ENCODE measurements around the gene NPY4R2.
"Not testable (repeated sequence)": the region's sequence is repeated elsewhere in the genome, so short reads cannot be mapped to it uniquely, and the experiment has no call there.

NPY4R2 gene

DNA sequence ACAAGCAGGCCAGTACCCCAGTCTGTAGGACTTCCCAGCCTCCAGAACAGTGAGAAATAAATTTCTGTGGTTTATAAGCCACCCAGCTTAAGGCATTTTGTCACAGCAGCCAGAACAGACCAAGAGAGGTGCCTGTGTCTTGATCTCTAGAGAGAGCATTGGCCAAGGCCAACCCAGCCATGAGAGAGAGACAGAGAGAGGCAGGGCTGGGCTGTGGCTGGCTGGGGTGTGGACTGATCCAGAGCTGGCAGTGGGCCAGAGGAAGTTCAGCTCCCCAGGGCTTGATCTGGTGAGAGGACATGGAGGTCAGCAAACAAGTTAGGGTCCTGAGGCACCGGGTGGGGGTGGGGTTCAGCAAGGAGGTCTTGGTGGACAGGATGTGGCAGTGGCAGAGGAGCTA lies 14.4 kb downstream of the NPY4R2 start:
- not testable (repeated sequence) for DNase-seq (ENCODE audit: low spot score)

DNA sequence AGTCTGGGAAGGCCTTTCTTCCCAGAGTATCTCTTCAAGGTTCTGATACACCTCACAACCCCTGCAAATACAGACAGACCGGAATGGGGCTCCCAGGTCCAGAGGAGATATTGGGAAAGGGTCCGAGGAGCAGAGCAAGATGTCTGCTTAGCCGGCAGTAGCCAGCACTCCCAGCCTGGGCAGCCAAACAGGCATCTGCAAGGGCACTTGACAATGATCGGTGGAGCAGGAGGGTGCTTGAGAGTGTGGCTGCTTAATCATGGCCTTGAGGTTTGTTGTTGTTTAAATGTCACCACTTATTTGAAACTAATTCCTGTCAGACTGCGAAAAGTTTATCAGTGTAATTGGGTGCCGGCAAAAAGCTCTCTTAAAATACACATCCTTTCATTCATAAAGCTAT lies 15.0 kb downstream of the NPY4R2 start:
- DNase-seq (ENCODE audit: low spot score), result not testable (repeated sequence)

DNA sequence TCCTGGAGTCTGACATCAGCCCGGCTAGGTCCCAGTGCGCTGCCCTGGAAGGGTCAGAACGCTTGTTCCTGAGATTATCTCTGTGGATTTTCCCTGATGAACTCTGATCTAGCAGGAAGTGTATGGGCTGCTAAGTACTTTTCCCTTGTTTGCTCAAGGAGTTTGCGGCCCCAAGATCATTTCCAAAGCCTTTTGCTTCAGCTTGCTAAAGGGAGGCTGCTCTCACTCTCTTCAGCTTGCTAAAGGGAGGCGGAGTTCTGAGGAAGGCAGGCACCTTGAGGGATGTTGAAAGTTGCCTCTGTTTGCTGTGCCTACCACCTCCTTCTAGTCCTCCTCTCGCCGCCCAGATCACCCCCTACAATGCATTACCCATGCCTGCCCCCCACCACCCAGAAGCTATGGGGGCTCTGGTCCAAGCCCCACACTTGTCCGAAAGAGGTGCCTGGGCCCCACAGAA lies 18.3 kb downstream of the NPY4R2 start:
- DNase-seq (ENCODE audit: low spot score), result not testable (repeated sequence)

DNA sequence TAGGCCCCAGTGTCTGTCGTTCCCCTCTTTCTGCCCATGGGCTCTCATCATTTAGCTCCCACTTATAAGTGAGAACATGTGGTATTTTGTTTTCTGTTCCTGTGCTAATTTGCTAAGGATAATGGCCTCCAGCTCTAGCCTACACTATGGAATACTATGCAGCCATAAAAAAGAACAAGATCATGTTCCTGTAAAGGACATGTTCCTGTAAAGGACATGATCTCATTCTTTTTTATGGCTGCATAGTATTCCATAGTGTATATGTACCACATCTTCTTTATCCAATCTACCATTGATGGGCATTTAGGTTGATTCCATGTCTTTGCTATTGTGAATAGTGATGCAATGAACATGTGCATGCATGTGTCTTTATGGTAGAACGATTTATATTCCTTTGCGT lies 19.2 kb downstream of the NPY4R2 start:
- not testable (repeated sequence) for DNase-seq (ENCODE audit: low spot score)

DNA sequence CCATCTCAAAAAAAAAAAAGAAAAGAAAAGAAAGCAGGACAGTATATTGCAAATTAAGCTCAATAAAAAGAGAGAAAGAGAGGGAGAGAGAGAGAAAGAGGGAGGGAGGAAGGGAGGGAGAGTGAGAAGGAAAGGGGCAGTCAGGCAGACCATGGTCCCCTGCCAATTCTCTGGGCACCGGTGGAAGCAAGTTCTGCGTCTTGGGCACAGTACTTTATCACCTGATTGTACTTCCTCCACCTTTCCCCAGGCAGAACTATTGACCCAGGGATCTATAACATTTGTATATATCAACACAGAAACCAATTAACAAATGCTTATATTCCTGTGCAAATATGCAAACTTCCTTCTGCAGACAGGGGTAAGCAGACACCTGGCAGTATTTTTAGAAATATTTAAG lies 22.4 kb downstream of the NPY4R2 start:
- not testable (repeated sequence) for DNase-seq (ENCODE audit: low spot score)

DNA sequence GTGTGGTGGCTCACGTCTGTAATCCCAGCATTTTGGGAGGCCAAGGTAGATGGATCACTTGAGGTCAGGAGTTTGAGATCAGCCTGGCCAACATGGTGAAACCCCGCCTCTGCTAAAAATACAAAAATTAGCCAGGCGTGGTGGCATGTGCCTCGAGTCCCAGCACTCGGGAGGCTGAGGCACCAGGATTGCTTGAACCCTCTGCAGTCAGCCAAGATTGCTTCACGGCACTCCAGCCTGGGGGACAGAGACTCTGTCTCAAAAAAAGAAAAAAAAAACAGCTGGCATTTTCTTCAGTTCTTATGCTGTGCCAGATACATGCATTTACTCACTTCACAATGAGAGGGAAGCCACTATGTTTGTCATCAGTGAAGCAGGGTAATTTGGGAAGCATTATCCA lies 22.9 kb downstream of the NPY4R2 start:
- not testable (repeated sequence) for DNase-seq (ENCODE audit: low spot score)

DNA sequence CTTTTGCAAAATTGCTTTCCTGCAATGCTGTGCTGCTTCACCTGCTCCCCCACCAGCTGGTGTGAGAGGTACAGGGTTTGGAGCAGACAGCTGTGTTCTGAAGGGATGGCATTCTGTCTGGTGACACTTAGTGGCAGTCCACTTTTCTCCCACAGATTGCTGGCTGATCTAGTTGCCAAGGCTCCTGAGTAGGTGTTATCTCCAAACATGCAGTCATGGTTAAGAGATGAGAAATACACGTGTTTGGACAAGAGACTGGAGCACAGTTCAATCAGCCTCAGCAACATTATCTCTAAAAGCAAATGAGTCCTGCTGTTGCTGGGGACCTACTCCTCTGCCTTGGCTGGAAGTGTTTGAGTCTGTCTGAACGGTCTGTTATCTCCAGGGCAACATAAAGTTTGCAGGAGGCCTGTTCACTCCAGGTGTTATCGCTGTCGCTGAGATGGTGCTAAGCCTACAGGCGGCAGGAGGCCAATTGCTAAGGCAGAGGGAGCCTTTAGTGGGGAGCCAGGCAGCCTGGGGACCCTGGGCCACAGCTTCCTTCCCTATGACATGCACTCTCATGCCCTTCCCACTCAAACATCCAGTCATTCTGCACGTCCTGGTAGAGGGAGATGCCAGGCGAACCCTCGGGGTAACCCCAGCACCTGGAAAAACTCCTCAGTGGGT lies 24.0 kb downstream of the NPY4R2 start:
- DNase-seq (ENCODE audit: low spot score), result not testable (repeated sequence)

DNA sequence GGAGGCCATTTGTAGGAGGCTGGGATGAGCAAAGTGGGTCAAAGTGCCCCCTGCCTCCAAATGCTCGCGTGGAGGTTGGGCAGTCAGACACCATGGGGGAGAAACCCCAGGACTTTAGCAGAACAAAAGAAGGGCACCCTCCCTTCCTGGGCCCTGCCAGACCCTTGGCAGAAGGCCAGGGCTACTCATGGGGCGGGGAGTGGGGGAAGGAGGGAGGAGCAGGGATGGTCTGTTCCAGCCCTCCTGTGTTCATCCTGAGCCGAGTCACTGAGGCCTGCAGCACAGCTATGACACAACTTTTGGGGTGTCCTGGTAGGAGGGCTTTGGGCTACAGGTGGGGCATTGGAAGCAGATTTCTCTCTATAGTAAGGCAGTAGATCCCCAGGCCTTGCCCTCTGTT lies 24.9 kb downstream of the NPY4R2 start:
- not testable (repeated sequence) for DNase-seq (ENCODE audit: low spot score)

DNA sequence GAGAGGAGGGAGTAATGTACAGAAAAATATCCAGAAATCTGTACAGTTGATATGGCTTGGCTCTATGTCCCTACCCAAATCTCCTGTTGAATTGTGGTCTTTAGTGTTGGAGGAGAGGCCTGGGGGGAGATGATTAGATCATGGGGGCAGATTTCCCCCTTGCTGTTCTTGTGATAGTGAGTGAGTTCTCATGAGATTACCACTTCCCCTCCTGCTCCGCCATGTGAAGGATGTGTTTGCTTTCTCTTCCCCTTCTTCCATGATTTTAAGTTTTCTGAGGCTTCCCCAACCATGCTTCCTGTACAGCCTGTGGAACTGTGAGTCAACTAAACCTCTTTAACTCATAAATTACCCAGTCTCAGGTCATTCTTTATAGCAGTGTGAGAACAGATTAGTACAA lies 29.0 kb downstream of the NPY4R2 start:
- DNase-seq (ENCODE audit: low spot score), result not testable (repeated sequence)

DNA sequence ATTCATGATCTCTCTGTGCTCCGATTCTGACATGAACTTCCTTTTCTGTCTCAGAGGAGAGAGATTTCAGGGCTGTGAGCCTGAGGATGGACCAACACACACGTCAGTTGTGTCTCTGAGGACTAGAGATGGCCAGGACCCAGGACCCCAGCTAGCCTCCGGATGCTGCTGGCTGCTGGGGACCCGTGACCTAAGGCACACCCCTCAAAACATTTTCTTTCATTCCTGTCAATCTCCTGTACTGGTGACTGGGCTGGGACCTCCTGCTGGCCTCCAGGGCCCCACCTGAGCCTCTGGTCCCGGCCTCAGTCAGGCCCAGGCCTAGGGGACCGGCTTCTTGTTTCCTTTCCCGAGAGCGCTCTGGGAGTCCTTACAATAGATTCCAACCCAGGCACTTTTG lies 38.7 kb downstream of the NPY4R2 start:
- DNase-seq (ENCODE audit: low spot score), result not testable (repeated sequence)

DNA sequence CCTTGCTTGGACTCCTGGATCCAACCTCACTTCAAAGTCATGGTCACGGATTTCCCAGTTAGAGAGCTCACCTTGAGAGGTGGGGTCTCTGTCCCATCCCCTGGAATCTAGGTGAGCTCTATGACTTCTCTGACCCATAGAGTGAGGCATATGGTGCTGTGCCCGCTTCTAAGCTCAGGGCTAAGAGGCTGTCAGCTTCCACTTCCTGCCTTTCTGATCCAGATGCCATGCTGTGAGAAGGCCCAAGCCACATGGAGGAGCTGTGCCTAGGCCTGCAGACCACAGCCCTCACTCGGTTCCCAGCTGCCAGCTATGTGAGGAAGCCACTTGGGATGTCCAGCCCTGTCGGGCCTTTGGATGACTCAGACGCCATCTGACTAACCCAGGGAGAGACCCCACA lies 41.2 kb downstream of the NPY4R2 start:
- DNase-seq (ENCODE audit: low spot score), result not testable (repeated sequence)

DNA sequence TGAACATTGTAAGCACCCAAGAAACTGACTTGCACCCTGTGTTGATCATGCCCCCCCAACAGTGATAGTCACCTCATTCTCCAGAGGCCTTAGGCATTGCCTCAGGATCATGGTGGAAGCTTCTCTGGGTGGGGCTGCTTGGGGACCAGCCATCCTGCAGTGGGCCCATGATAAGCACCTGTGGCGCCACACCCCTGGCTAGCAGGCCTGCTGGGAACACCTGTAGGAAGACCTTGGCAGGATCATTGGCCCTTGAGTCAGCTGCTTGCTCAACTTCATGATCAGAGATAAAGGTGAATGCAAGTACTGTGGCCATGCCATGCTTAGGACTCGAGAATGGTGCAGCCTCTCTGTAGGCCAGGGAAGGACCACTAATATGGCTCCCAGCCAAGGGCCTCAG lies 42.2 kb downstream of the NPY4R2 start:
- not testable (repeated sequence) for DNase-seq (ENCODE audit: low spot score)

DNA sequence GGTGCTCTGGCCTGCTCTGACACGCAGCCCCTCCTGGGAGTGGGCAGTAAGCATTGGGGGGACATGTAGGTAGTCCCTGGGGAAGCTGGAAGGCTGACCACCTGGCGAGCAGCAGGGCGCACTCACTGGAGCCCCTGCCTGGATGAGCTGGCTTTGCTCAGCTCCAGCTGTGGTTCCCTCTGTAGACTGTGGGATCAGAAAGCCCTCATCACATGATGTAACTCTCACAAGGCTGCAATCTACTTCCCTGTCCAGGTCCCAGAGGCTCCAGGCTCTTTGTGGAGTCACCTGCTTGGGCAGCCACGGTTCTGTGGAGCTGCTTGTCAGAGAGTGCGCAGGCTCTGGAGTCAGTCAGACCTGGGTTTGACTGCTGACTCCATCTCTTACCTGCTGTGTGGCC lies 44.3 kb downstream of the NPY4R2 start:
- not testable (repeated sequence) for DNase-seq (ENCODE audit: low spot score)

DNA sequence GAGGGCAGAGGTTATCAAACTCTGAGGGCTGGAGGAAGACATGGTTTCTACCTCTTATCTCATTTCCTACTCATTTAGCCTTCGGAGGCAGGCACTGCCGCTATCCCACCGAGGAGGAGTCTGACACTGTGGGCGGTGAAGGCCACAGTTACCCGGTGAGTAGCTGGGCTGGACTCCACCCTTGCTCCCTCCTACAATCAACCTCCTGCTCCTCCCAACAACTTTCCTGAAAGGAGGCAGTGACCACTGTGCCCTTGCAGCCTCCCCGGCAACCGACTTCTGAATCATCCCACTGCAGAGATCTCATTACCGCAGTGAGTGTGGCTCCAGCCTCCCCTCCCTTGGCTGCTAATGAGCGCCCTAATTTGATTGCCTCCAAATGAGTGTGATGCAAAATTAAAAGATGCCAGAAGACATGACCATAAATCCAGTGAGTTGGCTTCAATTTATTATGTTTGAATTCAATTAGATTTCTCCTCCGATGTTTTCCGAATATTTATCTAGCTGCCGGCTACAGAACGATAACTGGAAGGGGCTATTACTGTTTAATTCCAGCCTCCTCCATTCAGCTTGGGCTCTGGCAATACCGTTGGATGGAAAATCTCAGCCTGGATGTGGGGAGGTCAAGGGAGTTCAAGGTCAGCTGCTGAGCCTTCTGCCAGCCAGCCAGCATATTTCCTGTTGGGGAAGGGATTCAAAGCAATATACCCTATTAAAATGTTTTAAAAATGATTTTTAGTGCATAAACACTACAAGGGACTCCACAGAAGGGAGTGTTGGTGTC lies 46.0 kb downstream of the NPY4R2 start:
- not testable (repeated sequence) for DNase-seq (ENCODE audit: low spot score)

DNA sequence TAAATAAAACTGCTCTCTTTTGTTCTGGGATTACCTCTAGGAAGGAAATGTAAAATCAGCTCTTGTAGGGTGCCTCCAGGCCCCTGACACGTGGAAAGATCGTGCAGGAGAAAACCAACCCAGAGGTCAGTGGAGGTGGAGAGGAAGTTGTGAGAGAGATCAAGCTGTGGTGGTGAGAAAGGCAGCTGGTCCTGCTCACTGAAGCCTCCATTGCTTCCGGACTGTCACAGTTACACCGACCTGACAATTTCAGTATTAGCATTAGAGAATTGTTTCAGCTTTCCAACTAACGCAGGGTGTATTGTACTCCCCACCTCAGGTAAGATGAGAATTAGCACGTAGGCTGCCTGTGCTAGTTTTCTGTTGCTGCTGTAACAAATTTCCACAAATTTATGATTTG lies 50.5 kb downstream of the NPY4R2 start:
- DNase-seq (ENCODE audit: low spot score), result not testable (repeated sequence)

DNA sequence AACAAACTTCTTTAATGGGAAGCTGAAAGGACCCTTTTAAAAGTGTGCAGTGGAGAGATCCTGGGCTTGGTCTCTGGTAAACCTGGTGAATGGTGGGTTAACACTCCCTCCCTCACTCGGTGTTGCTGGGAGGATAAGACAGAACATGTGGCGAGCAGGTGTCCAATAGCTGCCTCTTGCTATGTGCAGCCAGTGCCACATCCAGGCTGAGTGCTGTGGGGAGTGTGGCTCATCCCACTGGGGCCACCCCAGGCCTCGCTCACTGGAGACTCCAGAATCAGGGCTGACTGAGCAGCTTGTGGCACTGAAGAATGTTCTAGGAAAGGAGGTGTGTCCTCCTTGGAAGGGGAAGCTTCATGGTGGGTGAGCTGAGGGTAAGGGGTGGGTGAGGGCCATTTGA lies 51.6 kb downstream of the NPY4R2 start:
- DNase-seq (ENCODE audit: low spot score), result not testable (repeated sequence)

DNA sequence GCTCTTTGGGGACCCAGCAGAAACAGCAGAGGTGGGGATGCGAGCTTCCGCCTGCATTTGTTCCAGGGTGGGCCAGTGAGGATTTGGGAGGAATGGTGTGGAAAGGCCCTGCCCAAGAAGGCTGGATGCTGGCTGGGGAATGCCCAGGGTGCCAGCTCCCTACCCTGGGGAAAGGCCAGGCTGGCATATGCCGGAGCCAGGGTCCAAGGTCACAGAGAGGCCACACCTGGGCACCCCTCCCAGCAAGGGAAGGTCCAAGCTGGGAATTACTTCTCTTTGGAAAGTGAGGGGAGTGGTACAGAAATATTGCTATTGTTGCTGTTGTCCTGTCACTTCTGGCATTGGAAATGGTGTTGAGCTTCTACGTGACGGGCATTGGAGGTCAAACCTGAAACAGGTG lies 53.1 kb downstream of the NPY4R2 start:
- DNase-seq (ENCODE audit: low spot score), result not testable (repeated sequence)

DNA sequence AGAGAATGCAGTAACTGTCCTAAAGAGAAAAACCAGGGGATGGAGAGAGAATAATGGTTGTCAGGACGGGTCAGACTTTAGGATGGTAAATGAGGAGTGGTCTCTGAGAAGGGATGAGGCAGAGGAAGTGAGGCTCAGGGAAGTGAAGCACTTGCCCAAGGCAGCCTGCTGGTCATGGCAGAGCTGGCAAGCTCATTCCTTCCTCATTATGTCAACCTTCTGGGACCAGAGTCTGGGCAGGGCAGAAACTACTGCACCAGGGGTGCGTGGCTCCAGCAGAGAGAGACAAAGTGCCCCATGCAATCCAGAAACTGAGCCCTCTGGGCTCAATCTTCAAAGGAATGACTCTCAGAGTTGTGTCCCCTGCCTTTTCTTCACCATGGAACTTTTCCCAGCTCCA lies 53.6 kb downstream of the NPY4R2 start:
- not testable (repeated sequence) for DNase-seq (ENCODE audit: low spot score)

Data from CD4-positive, alpha-beta T cell treated with Interleukin-2 at 100 ng/mL for 4 hours (primary cell).